ENCODE results near the gene TBCD. TPM values are rescaled to one million over a fixed set of nuclear protein-coding genes. Genes with fewer than 3 reads are reported as not detected.

The TBCD gene
- total RNA-seq, 1 experiment from 2014 or later = 90.7 TPM

GRCh38 chr17:82838386-82839063, 86.7 kb downstream of the TBCD start:
- Mint-ChIP-seq H3K36me3 (ENCODE audit: insufficient read depth, unreplicated experiment) (peaks cover 5% of the 10 kb centered on the region), H3K9me3 (ENCODE audit: low read depth, unreplicated experiment) (no peaks in the 10 kb centered on the region), H3K4me3 (ENCODE audit: low read depth, unreplicated experiment) (no peak overlapping the region), H3K27ac (ENCODE audit: unreplicated experiment) (no peak overlapping the region), H3K4me1 (ENCODE audit: low read depth, unreplicated experiment) (peaks cover 9% of the 10 kb centered on the region), H3K27me3 (ENCODE audit: unreplicated experiment) (no peaks in the 10 kb centered on the region)
- intact Hi-C loops (cut with micrococcal nuclease; ENCODE audit: unreplicated experiment) = no loop called here
- CTCF ChIA-PET = no interaction called here
- no peak for TF ChIP-seq CTCF (IDR thresholded peaks at IDR 0.05; ENCODE audit: unreplicated experiment)
- peak; percentile 17 for DNase-seq
- no TSS peak for BruUV-seq (replicated peaks)

DNA sequence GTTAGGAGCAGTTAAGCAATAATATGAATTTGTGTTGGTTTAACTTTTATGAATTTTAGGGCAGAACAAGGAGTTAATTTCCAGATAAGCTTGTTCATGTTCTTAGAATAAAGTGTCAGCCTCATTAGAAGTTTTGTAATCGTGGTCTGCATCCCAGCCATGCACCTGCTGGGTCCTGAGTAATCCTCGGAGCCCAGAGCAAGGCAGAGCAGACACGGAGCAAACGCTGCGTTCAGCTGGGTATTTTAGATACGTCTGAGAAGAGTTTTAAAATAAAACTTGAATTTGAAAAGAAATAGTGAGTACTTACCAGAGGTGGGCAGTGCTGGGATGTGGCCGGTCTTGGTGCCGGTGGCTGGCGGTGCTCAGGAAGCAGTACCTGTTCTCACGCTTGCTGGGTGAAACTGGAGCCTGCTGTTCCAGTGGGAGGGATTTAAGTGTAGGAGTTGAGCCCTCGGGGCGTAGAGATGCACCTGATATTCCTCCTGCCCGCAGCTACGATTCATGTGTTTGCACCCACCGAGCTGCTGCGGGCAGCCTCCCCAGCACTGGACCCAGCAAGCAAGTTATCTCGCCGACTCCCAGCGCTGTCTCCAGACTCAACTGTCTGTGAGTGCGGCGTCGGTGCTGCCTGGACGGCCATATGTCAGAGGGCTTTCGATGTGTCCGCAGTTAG, 87.9 kb downstream of the TBCD start, which contains the start of gene ZNF750:
Gene ZNF750, minus strand, starts transcription at position 406 of the 676 bp plus-strand sequence. CDS start 7,568 bp downstream, outside the sequence.
- CTCF ChIA-PET = no interaction called here
- Mint-ChIP-seq H3K4me1 (ENCODE audit: low read depth, unreplicated experiment) (peaks cover 9% of the 10 kb centered on the region), H3K27ac (ENCODE audit: unreplicated experiment) (no peak within 1 kb of the TSS), H3K9me3 (ENCODE audit: low read depth, unreplicated experiment) (no peaks in the 10 kb centered on the region), H3K36me3 (ENCODE audit: insufficient read depth, unreplicated experiment) (peaks cover 5% of the 10 kb centered on the region), H3K27me3 (ENCODE audit: unreplicated experiment) (no peaks in the 10 kb centered on the region), H3K4me3 (ENCODE audit: low read depth, unreplicated experiment) (no peak within 1 kb of the TSS)
- TF ChIP-seq CTCF (IDR thresholded peaks at IDR 0.05; ENCODE audit: unreplicated experiment) = no peak
- intact Hi-C loops (cut with micrococcal nuclease; ENCODE audit: unreplicated experiment) = no loop called here
- BruUV-seq (replicated peaks) = no TSS peak
- DNase-seq = no peak

- intact Hi-C loops (cut with micrococcal nuclease; ENCODE audit: unreplicated experiment) = no loop called here
- BruUV-seq (replicated peaks) = no TSS peak
- peaks cover 9% of the 10 kb centered on the region for H3K4me1 Mint-ChIP-seq (ENCODE audit: low read depth, unreplicated experiment)
- TF ChIP-seq CTCF (IDR thresholded peaks at IDR 0.05; ENCODE audit: unreplicated experiment) = no peak
- no peaks in the 10 kb centered on the region for H3K9me3 Mint-ChIP-seq (ENCODE audit: low read depth, unreplicated experiment)
- CTCF ChIA-PET = no interaction called here
- H3K36me3 Mint-ChIP-seq (ENCODE audit: insufficient read depth, unreplicated experiment) = peaks cover 5% of the 10 kb centered on the region
- H3K27ac Mint-ChIP-seq (ENCODE audit: unreplicated experiment) = no peak overlapping the region
- no peak overlapping the region for H3K4me3 Mint-ChIP-seq (ENCODE audit: low read depth, unreplicated experiment)
- H3K27me3 Mint-ChIP-seq (ENCODE audit: unreplicated experiment) = no peaks in the 10 kb centered on the region
- no peak for DNase-seq
Observed at GRCh38 chr17:82840431-82840831, 88.6 kb downstream of the TBCD start.

- Mint-ChIP-seq H3K9me3 (ENCODE audit: low read depth, unreplicated experiment) (no peaks in the 10 kb centered on the region), H3K27ac (ENCODE audit: unreplicated experiment) (no peak overlapping the region), H3K4me3 (ENCODE audit: low read depth, unreplicated experiment) (no peak overlapping the region), H3K4me1 (ENCODE audit: low read depth, unreplicated experiment) (peaks cover 9% of the 10 kb centered on the region), H3K36me3 (ENCODE audit: insufficient read depth, unreplicated experiment) (no peaks in the 10 kb centered on the region), H3K27me3 (ENCODE audit: unreplicated experiment) (no peaks in the 10 kb centered on the region)
- no peak for TF ChIP-seq CTCF (IDR thresholded peaks at IDR 0.05; ENCODE audit: unreplicated experiment)
- CTCF ChIA-PET = no interaction called here
- BruUV-seq (replicated peaks) = no TSS peak
- DNase-seq = no peak
- intact Hi-C loops (cut with micrococcal nuclease; ENCODE audit: unreplicated experiment) = no loop called here
Observed at GRCh38 chr17:82841921-82842596, 90.2 kb downstream of the TBCD start.
